Mesodermal cell (in vitro differentiated cells): ENCODE results near the gene VAMP4.

Source experiments
- H3K27ac ChIP-seq: 2 replicates; pipeline ENCODE4 v1.7.0; 2013; ENCODE audit warnings: mild to moderate bottlenecking, low read depth, low read length, moderate library complexity; ENCODE audit not compliant: severe bottlenecking
- H3K36me3 ChIP-seq: 2 replicates; pipeline ENCODE4 v1.7.1; 2013; ENCODE audit warnings: mild to moderate bottlenecking, low read length, moderate library complexity; ENCODE audit not compliant: control insufficient read depth, insufficient read depth
- H3K4me1 ChIP-seq: one replicate; pipeline ENCODE4 v1.7.1; 2013; ENCODE audit warnings: mild to moderate bottlenecking, low read length; ENCODE audit not compliant: insufficient read depth, control insufficient read depth, poor library complexity, severe bottlenecking
- H3K4me3 ChIP-seq: 2 replicates; pipeline ENCODE4 v1.7.0; 2013; ENCODE audit warnings: low read length, control low read depth, mild to moderate bottlenecking; ENCODE audit not compliant: insufficient read depth, poor library complexity, severe bottlenecking; ENCODE audit errors: extremely low read depth
- H3K9me3 ChIP-seq: 2 replicates; pipeline ENCODE4 v1.7.1; 2013; ENCODE audit warnings: mild to moderate bottlenecking, low read length, moderate library complexity; ENCODE audit not compliant: control insufficient read depth
- WGBS, 2 experiments: methylation state at CpG; one replicate each; pipeline ENCODE4 v1.1.5; 2013; ENCODE audit warnings: missing lambda C conversion rate in 2 of 2; ENCODE audit not compliant: insufficient coverage in 2 of 2; 5-methylcytosine and 5-hydroxymethylcytosine counted together

VAMP4 gene

GRCh38 chr1:171652234-171652822, 89.5 kb downstream of the VAMP4 start, which contains the start of gene MYOC:
TSS of gene MYOC (minus strand) at chr1:171652688. CDS start at chr1:171652611, 77 bp downstream.
- H3K4me1 ChIP-seq, result peaks cover 7% of the 10 kb centered on the region
- no peak within 1 kb of the TSS for H3K4me3 ChIP-seq
- WGBS, 2 experiments, result 86 to 89% methylated on average over 4 to 6 of the region's 8 CpGs
- no peaks in the 10 kb centered on the region for H3K9me3 ChIP-seq
- no peak within 1 kb of the TSS for H3K27ac ChIP-seq
- H3K36me3 ChIP-seq, result no peaks in the 10 kb centered on the region
